WTC11 (cell line): ENCODE results near the gene GIMAP4.
"Not testable (repeated sequence)": the region's sequence is repeated elsewhere in the genome, so short reads cannot be mapped to it uniquely, and the experiment has no call there.

ENCODE experiments used
- ATF3 ChIP-seq: sonication (generic); formaldehyde crosslinking; conservative IDR thresholded peaks from 2 replicates; pipeline ENCODE4 v1.8.1; 2022; ENCODE audit warnings: mild to moderate bottlenecking, missing genetic modification reagents
- CTCF ChIP-seq: fragments of 200-600 bp; IDR thresholded peaks from 2 replicates; pipeline ENCODE4 v1.8.0; 2022; ENCODE audit warnings: antibody characterized with exemption
- E2F4 ChIP-seq: sonication (generic); formaldehyde crosslinking; IDR thresholded peaks from 2 replicates; pipeline ENCODE4 v1.8.1; 2022; ENCODE audit warnings: low read depth, mild to moderate bottlenecking, moderate library complexity, missing genetic modification reagents, borderline replicate concordance
- FOXK1 ChIP-seq: sonication (generic); formaldehyde crosslinking; IDR thresholded peaks from 2 replicates; pipeline ENCODE4 v1.8.0; 2022; ENCODE audit warnings: mild to moderate bottlenecking, moderate library complexity, missing genetic modification reagents
- JAZF1 ChIP-seq: fragments of 250-450 bp; sonication (Bioruptor Pico); IDR thresholded peaks from 2 replicates; pipeline ENCODE4 v1.9.0; 2021; ENCODE audit warnings: moderate library complexity, mild to moderate bottlenecking, inconsistent platforms
- MAX ChIP-seq: sonication (generic); formaldehyde crosslinking; IDR thresholded peaks from 2 replicates; pipeline ENCODE4 v1.8.0; 2022; ENCODE audit warnings: mild to moderate bottlenecking, missing genetic modification reagents
- NFATC4 ChIP-seq: fragments of 250-450 bp; sonication (Bioruptor Pico); IDR thresholded peaks from 2 replicates; pipeline ENCODE4 v1.9.0; 2021; ENCODE audit warnings: mild to moderate bottlenecking
- ZNF317 ChIP-seq: sonication (generic); formaldehyde crosslinking; IDR thresholded peaks from 2 replicates; pipeline ENCODE4 v1.8.1; 2023; ENCODE audit warnings: low read depth, mild to moderate bottlenecking, moderate library complexity, missing genetic modification reagents, borderline replicate concordance

DNA sequence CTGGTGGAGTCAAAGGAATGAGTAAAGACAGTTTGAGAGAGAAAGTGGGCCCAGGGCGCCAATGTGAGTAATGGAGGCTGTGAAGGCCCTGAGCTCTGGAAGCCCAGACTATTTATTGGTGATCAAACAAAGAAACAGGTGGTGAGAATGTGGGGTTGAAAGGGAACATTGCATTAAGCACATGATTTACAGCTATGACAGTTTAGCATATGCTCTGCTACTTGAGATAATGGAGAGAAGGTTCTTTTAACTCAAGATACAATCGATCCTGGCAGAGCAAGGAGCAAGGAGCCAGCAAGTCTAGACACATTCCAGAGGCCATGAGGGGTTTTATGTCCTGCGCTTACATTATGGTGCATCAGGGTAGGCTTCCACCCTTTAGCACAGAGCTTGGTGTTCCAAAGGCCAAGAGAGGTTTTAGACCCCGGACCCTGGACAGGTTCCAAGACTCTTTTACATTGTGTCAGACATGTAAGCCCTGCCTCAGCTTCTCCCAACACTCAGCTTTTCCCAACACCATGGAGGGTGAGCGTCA is 48.1 kb downstream of the GIMAP4 start:
- TF ChIP-seq FOXK1 (CRISPR knock-in tag); CTCF; MAX (CRISPR knock-in tag); NFATC4 (CRISPR knock-in tag); ZNF317 (CRISPR knock-in tag); ATF3 (CRISPR knock-in tag); JAZF1 (CRISPR knock-in tag); E2F4: not testable (repeated sequence)
